ENCODE data around the gene TNRC6C. TPM values are rescaled to one million over a fixed set of nuclear protein-coding genes. Genes with fewer than 3 reads are reported as not detected.

Gene TNRC6C
- total and polyA plus RNA-seq, 9 of the 15 experiments (the other 6 are each of a cell fraction or from before 2014, with no cell fraction given): 0.20 to 4.9 (median 2.3) TPM

- no peak for TF ChIP-seq MGA (IDR thresholded peaks at IDR 0.05)
- TF ChIP-seq ELF4 (CRISPR knock-in tag; IDR thresholded peaks at IDR 0.05): no peak
- TF ChIP-seq GATA2 (CRISPR knock-in tag; IDR thresholded peaks at IDR 0.05): no peak
- no peak for TF ChIP-seq SLC30A9 (CRISPR knock-in tag; IDR thresholded peaks at IDR 0.05)
- TF ChIP-seq ZNF512 (tag; IDR thresholded peaks at IDR 0.05): no peak
- TF ChIP-seq ZEB2 (IDR thresholded peaks at IDR 0.05): no peak
- no peak for TF ChIP-seq EZH2 (IDR thresholded peaks at IDR 0.05; ENCODE audit: borderline replicate concordance, low read depth, low read length)
- TF ChIP-seq POLR3A (IDR thresholded peaks at IDR 0.05; ENCODE audit: borderline replicate concordance, extremely low read depth, insufficient read depth, insufficient read length): no peak
- TF ChIP-seq RNF219 (CRISPR knock-in tag; IDR thresholded peaks at IDR 0.05): no peak
Measured at GRCh38 chr17:78112518-78113471, 154.3 kb downstream of the TNRC6C start (continued).
